GM12875 (cell line): ENCODE results near the gene NDUFAF4.

Experiments
- H3K4me3 ChIP-seq: one replicate; pipeline ENCODE4 v1.5.1; 2011; ENCODE audit warnings: low read depth, low read length, control low read depth
- CTCF ChIP-seq: IDR thresholded peaks from 2 replicates; pipeline ENCODE4 v1.5.1; 2011; ENCODE audit warnings: low read depth, mild to moderate bottlenecking, control low read depth, inconsistent platforms, low read length, moderate library complexity, borderline replicate concordance; ENCODE audit not compliant: insufficient read depth

Gene NDUFAF4

GRCh38 chr6:96878143-96878542, 19.5 kb downstream of the NDUFAF4 start:
- H3K4me3 ChIP-seq = no peak overlapping the region
- no peak for TF ChIP-seq CTCF

- H3K4me3 ChIP-seq = no peak overlapping the region
- TF ChIP-seq CTCF = no peak
Observed at GRCh38 chr6:96876886-96877545, 20.7 kb downstream of the NDUFAF4 start.

GRCh38 chr6:96872976-96873375, 24.7 kb downstream of the NDUFAF4 start:
- H3K4me3 ChIP-seq = no peak overlapping the region
- TF ChIP-seq CTCF = no peak

- no peak for TF ChIP-seq CTCF
- no peak overlapping the region for H3K4me3 ChIP-seq
Observed at GRCh38 chr6:96865055-96865405, 32.7 kb downstream of the NDUFAF4 start.

GRCh38 chr6:96864216-96865054, 33.3 kb downstream of the NDUFAF4 start:
- TF ChIP-seq CTCF = no peak
- H3K4me3 ChIP-seq = no peak overlapping the region

GRCh38 chr6:96862560-96862959, 35.1 kb downstream of the NDUFAF4 start:
- no peak for TF ChIP-seq CTCF
- H3K4me3 ChIP-seq = no peak overlapping the region

GRCh38 chr6:96861588-96861987, 36.1 kb downstream of the NDUFAF4 start:
- H3K4me3 ChIP-seq = no peak overlapping the region
- no peak for TF ChIP-seq CTCF
